Measurements from ENCODE around the gene PRTG. TPM values are rescaled to one million over a fixed set of nuclear protein-coding genes. Genes with fewer than 3 reads are reported as not detected.

The PRTG gene
- total RNA-seq, 4 donors from 2014 or later: 1.8 to 6.8 (median 2.9) TPM

- DNase-seq (ENCODE audit: low spot score) (no peak), ATAC-seq (ENCODE audit: low FRiP score) (no peak)
- TF ChIP-seq CTCF (IDR thresholded peaks at IDR 0.05): no peak
Measured at GRCh38 chr15:55573224-55573623, 169.7 kb downstream of the PRTG start.

- no peak for TF ChIP-seq CTCF (IDR thresholded peaks at IDR 0.05)
- no peak for DNase-seq (ENCODE audit: low spot score)
- ATAC-seq (ENCODE audit: low FRiP score): no peak
Measured at GRCh38 chr15:55564347-55565145, 178.4 kb downstream of the PRTG start.

- no peak for DNase-seq (ENCODE audit: low spot score)
- ATAC-seq (ENCODE audit: low FRiP score): no peak
- no peak for TF ChIP-seq CTCF (IDR thresholded peaks at IDR 0.05)
Measured at GRCh38 chr15:55562601-55563000, 180.4 kb downstream of the PRTG start.

Small RNA genes lying within 50 kb of the gene (small RNA-seq; reads per million reads assigned to genes)
- not detected for gene AC009997.1

Other genes starting within 250 kb of the PRTG start
- gene DNAAF4, start 234.9 kb downstream of the PRTG start, total RNA-seq: 1 to 10 TPM in 2 of 4 donors, under 1 TPM in 2; 0.36 to 2.4 (median 1.3) TPM
- gene PYGO1, start 154.8 kb downstream of the PRTG start, total RNA-seq: 1 to 10 TPM; 4.7 to 8.6 (median 6.9) TPM

All from omental fat pad (tissue), 4 donors.